Activated naive CD8-positive, alpha-beta T cell (primary cell): Measurements from ENCODE around the gene CGREF1.

Source experiments
- H3K27ac Mint-ChIP-seq: one replicate; pipeline ENCODE4 v1.8.0; 2021; ENCODE audit warnings: mixed read lengths
- H3K27me3 Mint-ChIP-seq: one replicate; pipeline ENCODE4 v1.8.0; 2021; ENCODE audit warnings: mixed read lengths
- H3K36me3 Mint-ChIP-seq: one replicate; pipeline ENCODE4 v1.8.0; 2021; ENCODE audit warnings: mixed read lengths
- H3K4me1 Mint-ChIP-seq: one replicate; pipeline ENCODE4 v1.8.0; 2021; ENCODE audit warnings: low read depth, mixed read lengths
- H3K4me3 Mint-ChIP-seq: one replicate; pipeline ENCODE4 v1.8.0; 2021; ENCODE audit warnings: mild to moderate bottlenecking, mixed read lengths
- H3K9me3 Mint-ChIP-seq: one replicate; pipeline ENCODE4 v1.8.0; 2021; ENCODE audit warnings: low read depth, mixed read lengths

CGREF1 gene

GRCh38 chr2:27148801-27149439, 30.0 kb upstream of the CGREF1 start, which contains the start of gene TCF23:
Gene TCF23, plus strand, starts transcription at chr2:27149004. Its CDS starts 130 bp downstream, at chr2:27149134.
- H3K36me3 Mint-ChIP-seq: no peaks in the 10 kb centered on the region
- no peaks in the 10 kb centered on the region for H3K4me1 Mint-ChIP-seq
- no peak within 1 kb of the TSS for H3K4me3 Mint-ChIP-seq
- no peaks in the 10 kb centered on the region for H3K9me3 Mint-ChIP-seq
- H3K27ac Mint-ChIP-seq: no peak within 1 kb of the TSS
- peaks cover 2% of the 10 kb centered on the region for H3K27me3 Mint-ChIP-seq

DNA sequence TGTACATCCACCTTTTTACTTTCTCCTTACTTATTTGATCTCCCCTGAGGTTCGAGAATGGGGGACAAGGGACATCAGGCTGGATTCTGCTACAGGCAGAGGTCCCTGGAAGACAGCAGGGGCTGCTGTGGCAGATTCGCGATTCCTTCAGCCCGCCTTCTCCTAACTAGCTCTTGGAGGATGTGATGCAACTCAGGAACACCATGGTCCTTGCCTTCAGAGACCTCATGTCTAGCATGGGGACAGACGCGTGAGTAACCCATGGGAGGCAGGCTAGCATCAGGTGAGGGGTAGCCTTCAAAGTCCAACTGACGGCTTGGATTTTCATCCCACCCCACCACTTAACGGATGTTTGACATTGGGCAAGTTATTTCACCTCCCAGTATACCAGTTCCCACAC, 29.0 kb upstream of the CGREF1 start:
- H3K9me3 Mint-ChIP-seq: peaks cover 2% of the 10 kb centered on the region
- no peaks in the 10 kb centered on the region for H3K4me1 Mint-ChIP-seq
- no peak overlapping the region for H3K27ac Mint-ChIP-seq
- no peaks in the 10 kb centered on the region for H3K36me3 Mint-ChIP-seq
- peaks cover 2% of the 10 kb centered on the region for H3K27me3 Mint-ChIP-seq
- H3K4me3 Mint-ChIP-seq: no peak overlapping the region

- peaks cover 3% of the 10 kb centered on the region for H3K27me3 Mint-ChIP-seq
- no peak overlapping the region for H3K27ac Mint-ChIP-seq
Measured at GRCh38 chr2:27145682-27146081, 26.8 kb upstream of the CGREF1 start.

GRCh38 chr2:27143285-27143684, 24.4 kb upstream of the CGREF1 start:
- Mint-ChIP-seq H3K36me3 (no peaks in the 10 kb centered on the region), H3K27me3 (peaks cover 2% of the 10 kb centered on the region), H3K4me1 (no peaks in the 10 kb centered on the region), H3K9me3 (peaks cover 4% of the 10 kb centered on the region), H3K27ac (no peak overlapping the region), H3K4me3 (no peak overlapping the region)

More at GRCh38 chr2:27145682-27146081, 26.8 kb upstream of the CGREF1 start:
- Mint-ChIP-seq H3K36me3 (no peaks in the 10 kb centered on the region), H3K4me3 (no peak overlapping the region), H3K4me1 (no peaks in the 10 kb centered on the region), H3K9me3 (peaks cover 4% of the 10 kb centered on the region)

GRCh38 chr2:27139310-27139709, 20.4 kb upstream of the CGREF1 start, which contains the start of gene PRR30:
Gene PRR30, minus strand, starts transcription at chr2:27139410. Its CDS starts 1,081 bp downstream, at chr2:27138329.
- H3K4me1 Mint-ChIP-seq: peaks cover 6% of the 10 kb centered on the region
- H3K4me3 Mint-ChIP-seq: no peak within 1 kb of the TSS
- H3K9me3 Mint-ChIP-seq: peaks cover 4% of the 10 kb centered on the region
- no peaks in the 10 kb centered on the region for H3K36me3 Mint-ChIP-seq
- H3K27me3 Mint-ChIP-seq: peaks cover 1% of the 10 kb centered on the region
- no peak within 1 kb of the TSS for H3K27ac Mint-ChIP-seq

DNA sequence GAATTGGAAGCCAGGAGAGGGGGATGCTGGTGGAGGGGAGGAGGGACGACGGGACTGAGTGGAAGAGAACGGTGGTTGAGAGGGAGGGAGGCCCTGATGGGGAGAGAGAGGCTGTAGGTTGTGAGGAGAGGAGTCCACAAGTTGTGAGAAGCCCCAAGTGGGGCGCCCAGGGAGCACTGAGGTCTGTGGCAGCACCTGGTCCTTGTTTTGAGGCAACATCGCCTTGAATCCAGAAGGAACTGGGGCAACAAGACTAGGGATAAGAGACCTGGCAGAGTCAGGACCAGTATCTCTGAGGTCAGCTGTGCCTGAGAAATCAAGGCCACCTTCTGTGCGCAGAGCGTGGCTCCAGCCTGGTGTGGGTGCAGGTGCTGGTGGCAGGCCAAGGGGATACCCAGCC, 19.2 kb upstream of the CGREF1 start:
- Mint-ChIP-seq H3K4me1 (peaks cover 13% of the 10 kb centered on the region), H3K9me3 (peaks cover 3% of the 10 kb centered on the region), H3K27me3 (peaks cover 1% of the 10 kb centered on the region), H3K27ac (no peak overlapping the region), H3K4me3 (no peak overlapping the region), H3K36me3 (no peaks in the 10 kb centered on the region)

- Mint-ChIP-seq H3K9me3 (no peaks in the 10 kb centered on the region), H3K36me3 (no peaks in the 10 kb centered on the region), H3K27me3 (peaks cover 1% of the 10 kb centered on the region), H3K4me3 (no peak overlapping the region), H3K4me1 (peaks cover 20% of the 10 kb centered on the region), H3K27ac (no peak overlapping the region)
Measured at GRCh38 chr2:27137322-27137935, 18.5 kb upstream of the CGREF1 start.

DNA sequence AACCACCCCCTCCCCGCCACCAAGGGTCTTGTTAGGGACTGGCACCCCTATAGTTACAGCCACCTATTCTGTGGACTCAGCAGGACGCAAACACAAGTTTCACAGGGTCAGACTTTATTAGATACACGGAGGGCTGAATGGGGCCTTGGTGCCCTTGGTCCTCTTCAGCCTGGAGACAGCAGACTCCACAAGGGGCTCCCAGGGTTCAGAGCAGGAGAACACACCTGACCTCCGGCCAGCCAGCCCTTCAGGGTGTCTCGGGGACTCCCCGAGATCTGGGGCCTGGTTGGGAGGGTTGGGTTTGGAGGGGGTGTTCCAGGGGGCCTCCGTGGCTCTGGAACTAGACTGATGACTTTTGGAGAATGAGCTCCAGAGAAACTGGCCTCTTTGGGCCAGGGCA, 17.8 kb upstream of the CGREF1 start:
- H3K27me3 Mint-ChIP-seq: no peaks in the 10 kb centered on the region
- H3K36me3 Mint-ChIP-seq: no peaks in the 10 kb centered on the region
- no peaks in the 10 kb centered on the region for H3K9me3 Mint-ChIP-seq
- H3K27ac Mint-ChIP-seq: no peak overlapping the region
- H3K4me1 Mint-ChIP-seq: peaks cover 20% of the 10 kb centered on the region
- no peak overlapping the region for H3K4me3 Mint-ChIP-seq

- Mint-ChIP-seq H3K27ac (peak overlapping the region; percentile 79), H3K27me3 (no peaks in the 10 kb centered on the region), H3K9me3 (no peaks in the 10 kb centered on the region), H3K4me1 (peaks cover 23% of the 10 kb centered on the region), H3K4me3 (peak overlapping the region; percentile 93), H3K36me3 (no peaks in the 10 kb centered on the region)
Measured at GRCh38 chr2:27135478-27135955, 16.6 kb upstream of the CGREF1 start.

- Mint-ChIP-seq H3K4me1 (peaks cover 23% of the 10 kb centered on the region), H3K27ac (peak overlapping the region; percentile 96), H3K4me3 (peak overlapping the region; percentile 93), H3K27me3 (no peaks in the 10 kb centered on the region), H3K36me3 (no peaks in the 10 kb centered on the region), H3K9me3 (no peaks in the 10 kb centered on the region)
Measured at GRCh38 chr2:27134781-27135477, 16.0 kb upstream of the CGREF1 start.

DNA sequence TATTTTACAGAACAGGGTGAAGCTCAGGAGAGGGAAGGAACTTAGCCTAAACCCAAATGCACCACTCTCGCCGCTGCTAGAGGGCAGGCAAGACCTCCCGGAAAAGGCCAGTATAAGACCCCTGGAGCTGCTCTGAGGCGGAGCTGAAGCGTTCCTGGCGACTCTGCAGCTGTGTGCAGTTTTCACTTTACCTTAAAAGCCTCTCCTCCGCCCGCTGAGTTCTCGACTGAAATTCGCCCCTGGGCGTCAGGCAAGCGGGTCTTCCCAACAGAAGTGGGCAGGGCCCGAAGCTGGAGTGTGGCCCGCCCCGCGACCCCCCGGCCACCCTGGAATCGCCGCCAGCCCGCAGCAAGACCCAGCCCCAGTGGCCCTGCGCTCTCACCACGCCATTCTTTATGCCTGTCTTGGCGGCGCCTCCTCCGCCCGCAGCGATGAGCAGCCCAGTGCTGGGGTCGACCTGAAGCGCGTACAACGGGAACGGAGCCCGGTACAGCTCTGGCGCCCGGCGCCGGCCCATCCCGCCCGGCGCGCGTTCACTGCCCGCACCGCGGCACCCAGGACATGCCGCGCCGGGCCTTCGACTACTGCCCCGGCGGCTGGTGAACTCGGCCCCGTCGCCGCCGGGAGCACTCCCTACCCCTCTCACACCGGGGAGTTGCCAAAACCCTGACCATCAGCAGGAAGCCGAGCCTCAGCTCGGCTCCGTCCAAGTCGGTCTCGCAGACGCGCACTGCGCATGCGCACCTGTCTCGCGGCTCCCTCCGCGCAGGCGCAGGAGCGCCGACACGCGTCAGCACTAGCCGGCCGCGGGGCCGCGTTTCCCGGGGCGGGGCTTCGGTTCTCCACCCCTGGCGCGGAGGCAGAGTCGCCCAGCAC, 15.2 kb upstream of the CGREF1 start, which contains the start of gene PREB:
PREB (minus strand) TSS at position 732 of the 876 bp plus-strand sequence; CDS start at position 517, 215 bp downstream.
- Mint-ChIP-seq H3K4me1 (peaks cover 23% of the 10 kb centered on the region), H3K36me3 (no peaks in the 10 kb centered on the region), H3K4me3 (peak within 1 kb of the TSS; percentile 95), H3K9me3 (no peaks in the 10 kb centered on the region), H3K27me3 (no peaks in the 10 kb centered on the region), H3K27ac (peak within 1 kb of the TSS; percentile 96)

DNA sequence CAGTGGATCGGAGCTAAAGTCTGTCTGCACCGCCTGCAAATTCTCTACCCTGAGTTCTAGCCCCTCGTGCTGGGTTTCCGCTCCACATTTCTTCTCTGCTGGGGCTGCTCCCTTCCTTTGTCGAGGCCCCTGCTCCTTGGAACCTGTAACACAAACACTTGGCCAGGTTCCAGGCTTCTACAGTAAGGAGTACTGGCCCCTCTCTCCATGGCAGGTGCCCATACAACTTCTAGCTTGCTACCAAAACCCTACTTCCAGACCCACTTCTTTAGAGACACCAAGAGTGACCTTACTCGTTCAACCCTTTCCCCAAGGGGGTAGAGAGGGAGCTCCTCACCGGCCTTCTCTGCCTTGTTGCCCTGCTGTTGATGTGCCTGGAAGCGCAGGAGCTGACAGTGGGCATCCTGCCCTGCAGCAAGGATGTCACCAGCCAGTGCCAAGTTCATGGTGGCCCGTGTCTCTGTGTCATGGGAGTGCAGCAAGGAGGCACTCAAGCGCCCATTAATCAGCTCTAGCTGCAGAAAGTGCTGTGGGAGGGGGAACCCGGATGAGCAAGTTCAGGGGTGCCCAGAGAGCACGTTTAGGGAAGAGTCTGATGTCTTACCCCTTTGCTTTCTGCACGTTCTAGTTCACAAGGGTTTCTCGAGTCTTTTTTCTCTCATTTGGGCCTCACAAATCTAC, 14.4 kb upstream of the CGREF1 start:
- H3K4me1 Mint-ChIP-seq: peaks cover 23% of the 10 kb centered on the region
- no peaks in the 10 kb centered on the region for H3K9me3 Mint-ChIP-seq
- H3K36me3 Mint-ChIP-seq: no peaks in the 10 kb centered on the region
- H3K27ac Mint-ChIP-seq: peak overlapping the region; percentile 83
- H3K4me3 Mint-ChIP-seq: peak overlapping the region; percentile 95
- no peaks in the 10 kb centered on the region for H3K27me3 Mint-ChIP-seq

- peaks cover 23% of the 10 kb centered on the region for H3K4me1 Mint-ChIP-seq
- peak overlapping the region; percentile 13 for H3K4me3 Mint-ChIP-seq
- no peaks in the 10 kb centered on the region for H3K9me3 Mint-ChIP-seq
- peak overlapping the region; percentile 54 for H3K27ac Mint-ChIP-seq
- H3K36me3 Mint-ChIP-seq: no peaks in the 10 kb centered on the region
- H3K27me3 Mint-ChIP-seq: no peaks in the 10 kb centered on the region
Measured at GRCh38 chr2:27131429-27131828, 12.5 kb upstream of the CGREF1 start.

DNA sequence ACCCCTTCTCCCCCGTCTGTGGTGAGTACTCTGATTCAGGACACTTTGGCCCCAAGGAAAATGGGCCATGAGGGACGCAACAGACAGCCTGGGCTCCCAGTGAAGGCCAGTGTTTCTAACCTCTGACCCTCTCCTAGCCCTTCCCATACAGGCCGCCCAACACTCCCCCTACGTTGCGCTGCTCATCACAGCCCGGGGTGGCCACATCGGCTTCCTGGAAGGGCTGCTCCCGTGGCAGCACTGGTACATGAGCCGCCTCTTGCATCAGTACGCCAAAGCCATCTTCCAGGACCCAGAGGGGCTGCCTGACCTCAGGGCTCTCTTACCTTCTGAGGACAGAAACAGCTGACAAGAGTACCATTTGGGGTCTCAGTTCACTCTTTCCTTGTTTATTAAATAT, 11.5 kb upstream of the CGREF1 start:
- Mint-ChIP-seq H3K27ac (no peak overlapping the region), H3K4me3 (no peak overlapping the region)

More for the DNA sequence above, 11.5 kb upstream of the CGREF1 start:
- Mint-ChIP-seq H3K4me1 (peaks cover 23% of the 10 kb centered on the region), H3K36me3 (no peaks in the 10 kb centered on the region), H3K9me3 (no peaks in the 10 kb centered on the region), H3K27me3 (no peaks in the 10 kb centered on the region)
